Measurements from ENCODE around the gene MSLN. TPM values are rescaled to one million over a fixed set of nuclear protein-coding genes. Genes with fewer than 3 reads are reported as not detected.

Gene MSLN
- total RNA-seq, 1 donor from 2014 or later, result 93.3 TPM

GRCh38 chr16:734981-735881 is 25.3 kb upstream of the MSLN start:
- Histone ChIP-seq H3K4me3 (no peak overlapping the region), H3K9me3 (no peaks in the 10 kb centered on the region), H3K36me3 (peaks cover 29% of the 10 kb centered on the region), H3K27me3 (no peaks in the 10 kb centered on the region), H3K27ac (no peak overlapping the region), H3K4me1 (peaks cover 11% of the 10 kb centered on the region)
- no peak for DNase-seq
- no peak for TF ChIP-seq CTCF (IDR thresholded peaks at IDR 0.05)
- ATAC-seq, result no peak
- intact Hi-C loops (cut with DNase I), result no loop called here

- intact Hi-C loops (cut with DNase I), result no loop called here
- peaks cover 12% of the 10 kb centered on the region for H3K4me1 ChIP-seq
- H3K9me3 ChIP-seq, result no peaks in the 10 kb centered on the region
- peaks cover 29% of the 10 kb centered on the region for H3K36me3 ChIP-seq
- H3K4me3 ChIP-seq, result no peak overlapping the region
- no peak for TF ChIP-seq CTCF (IDR thresholded peaks at IDR 0.05)
- ATAC-seq, result no peak
- no peak overlapping the region for H3K27ac ChIP-seq
- no peak for DNase-seq
- H3K27me3 ChIP-seq, result no peaks in the 10 kb centered on the region
These were observed 24.5 kb upstream of the MSLN start for GRCh38 chr16:735982-736453.

GRCh38 chr16:736936-737481 is 23.5 kb upstream of the MSLN start:
- intact Hi-C loops (cut with DNase I), result no loop called here
- Histone ChIP-seq H3K36me3 (peaks cover 25% of the 10 kb centered on the region), H3K27me3 (no peaks in the 10 kb centered on the region)

GRCh38 chr16:739560-740458 is 20.7 kb upstream of the MSLN start:
- H3K36me3 ChIP-seq, result peaks cover 20% of the 10 kb centered on the region
- H3K27ac ChIP-seq, result peak overlapping the region; percentile 73
- DNase-seq, result peak; percentile 60
- H3K4me1 ChIP-seq, result peaks cover 16% of the 10 kb centered on the region
- H3K9me3 ChIP-seq, result no peaks in the 10 kb centered on the region
- ATAC-seq, result no peak
- peaks cover 3% of the 10 kb centered on the region for H3K27me3 ChIP-seq
- intact Hi-C loops (cut with DNase I), result no loop called here
- H3K4me3 ChIP-seq, result peak overlapping the region; percentile 88
- TF ChIP-seq CTCF (IDR thresholded peaks at IDR 0.05), result no peak

More at GRCh38 chr16:736936-737481, 23.5 kb upstream of the MSLN start:
- Histone ChIP-seq H3K4me1 (peaks cover 16% of the 10 kb centered on the region), H3K27ac (no peak overlapping the region), H3K4me3 (no peak overlapping the region), H3K9me3 (no peaks in the 10 kb centered on the region)
- TF ChIP-seq CTCF (IDR thresholded peaks at IDR 0.05), result no peak
- no peak for DNase-seq
- ATAC-seq, result no peak

- ATAC-seq, result peak; percentile 28
- Histone ChIP-seq H3K9me3 (no peaks in the 10 kb centered on the region), H3K4me3 (peak overlapping the region; percentile 88), H3K27ac (peak overlapping the region; percentile 73), H3K36me3 (peaks cover 20% of the 10 kb centered on the region), H3K27me3 (peaks cover 3% of the 10 kb centered on the region), H3K4me1 (peaks cover 16% of the 10 kb centered on the region)
- intact Hi-C loops (cut with DNase I), result no loop called here
- DNase-seq, result no peak
- no peak for TF ChIP-seq CTCF (IDR thresholded peaks at IDR 0.05)
These were observed 20.1 kb upstream of the MSLN start for GRCh38 chr16:740459-740763.

All from upper lobe of right lung (tissue), 1 donor.